Endodermal cell (in vitro differentiated cells): ENCODE data around the gene LGI4. TPM values are rescaled to one million over a fixed set of nuclear protein-coding genes. Genes with fewer than 3 reads are reported as not detected.
A peak's percentile ranks its signal among the peaks of the same experiment; 100 is the strongest.

Experiments
- DNase-seq: peaks from one replicate; pipeline ENCODE4 v3.0.0-alpha.2; 2017
- H3K27ac ChIP-seq: 2 replicates; pipeline ENCODE4 v1.5.1; 2013; ENCODE audit warnings: mild to moderate bottlenecking, low read depth, low read length, moderate library complexity
- H3K27me3 ChIP-seq: 2 replicates; pipeline ENCODE4 v1.6.1; 2013; ENCODE audit warnings: mild to moderate bottlenecking, low read length, moderate library complexity; ENCODE audit not compliant: insufficient read depth, control insufficient read depth, poor library complexity, severe bottlenecking
- H3K36me3 ChIP-seq: 2 replicates; pipeline ENCODE4 v1.7.0; 2013; ENCODE audit warnings: mild to moderate bottlenecking, low read length, moderate library complexity; ENCODE audit not compliant: control insufficient read depth, insufficient read depth
- H3K4me1 ChIP-seq: one replicate; pipeline ENCODE4 v1.7.0; 2013; ENCODE audit warnings: low read length; ENCODE audit not compliant: control insufficient read depth, insufficient read depth
- H3K4me3 ChIP-seq: 2 replicates; pipeline ENCODE4 v1.5.1; 2013; ENCODE audit warnings: mild to moderate bottlenecking, low read length, moderate library complexity
- H3K9ac ChIP-seq: 2 replicates; pipeline ENCODE4 v1.6.1; 2013; ENCODE audit warnings: mild to moderate bottlenecking, low read length, moderate library complexity; ENCODE audit not compliant: poor library complexity, severe bottlenecking; ENCODE audit errors: extremely low read depth
- H3K9me3 ChIP-seq: 2 replicates; pipeline ENCODE4 v1.6.1; 2013; ENCODE audit warnings: mild to moderate bottlenecking, low read length, moderate library complexity; ENCODE audit not compliant: control insufficient read depth
- H3K27ac Mint-ChIP-seq: 2 replicates; pipeline ENCODE4 v1.8.0; 2020; ENCODE audit warnings: mixed read lengths
- H3K27me3 Mint-ChIP-seq: 2 replicates; pipeline ENCODE4 v1.8.0; 2021; ENCODE audit warnings: mild to moderate bottlenecking, mixed read lengths; ENCODE audit not compliant: insufficient read depth
- H3K36me3 Mint-ChIP-seq: 2 replicates; pipeline ENCODE4 v1.8.0; 2020; ENCODE audit warnings: low read depth, mixed read lengths
- H3K4me1 Mint-ChIP-seq: 2 replicates; pipeline ENCODE4 v1.8.0; 2020; ENCODE audit warnings: mixed read lengths
- H3K4me3 Mint-ChIP-seq: 2 replicates; pipeline ENCODE4 v1.8.0; 2020; ENCODE audit warnings: mild to moderate bottlenecking, moderate library complexity, mixed read lengths
- H3K9me3 Mint-ChIP-seq: 2 replicates; pipeline ENCODE4 v1.8.0; 2020; ENCODE audit warnings: mild to moderate bottlenecking, mixed read lengths
- WGBS, 2 experiments: methylation state at CpG; one replicate each; pipeline versions ENCODE4 v1.1.5 to v1.1.7; 2013; ENCODE audit warnings: missing lambda C conversion rate in 2 of 2, mixed read lengths in 1 of 2; ENCODE audit not compliant: insufficient coverage in 1 of 2, insufficient read length in 1 of 2; 5-methylcytosine and 5-hydroxymethylcytosine counted together
- total RNA-seq, 2 donors: library from RNA; stranded (reverse); fragmentation: NEBNext Ultra II Directional in 1 of 2; extraction: Animal tissue kit (Norgen Biotek cat#: 25700) in 1 of 2; gene quantifications; 2 replicates in 1 of 2; 3 replicates in 1 of 2; pipeline ENCODE4 v1.2.1, GENCODE V29; 2021
- TF ChIP-seq, protein P1 (sequence below): fragments of 200-600 bp; sonication (generic); conservative IDR thresholded peaks from 2 replicates; pipeline ENCODE4 v1.5.0; 2021; ENCODE audit warnings: antibody characterized with exemption, mild to moderate bottlenecking

LGI4 gene
- total RNA-seq, 2 donors from 2014 or later: 0.27 to 0.37 TPM

DNA sequence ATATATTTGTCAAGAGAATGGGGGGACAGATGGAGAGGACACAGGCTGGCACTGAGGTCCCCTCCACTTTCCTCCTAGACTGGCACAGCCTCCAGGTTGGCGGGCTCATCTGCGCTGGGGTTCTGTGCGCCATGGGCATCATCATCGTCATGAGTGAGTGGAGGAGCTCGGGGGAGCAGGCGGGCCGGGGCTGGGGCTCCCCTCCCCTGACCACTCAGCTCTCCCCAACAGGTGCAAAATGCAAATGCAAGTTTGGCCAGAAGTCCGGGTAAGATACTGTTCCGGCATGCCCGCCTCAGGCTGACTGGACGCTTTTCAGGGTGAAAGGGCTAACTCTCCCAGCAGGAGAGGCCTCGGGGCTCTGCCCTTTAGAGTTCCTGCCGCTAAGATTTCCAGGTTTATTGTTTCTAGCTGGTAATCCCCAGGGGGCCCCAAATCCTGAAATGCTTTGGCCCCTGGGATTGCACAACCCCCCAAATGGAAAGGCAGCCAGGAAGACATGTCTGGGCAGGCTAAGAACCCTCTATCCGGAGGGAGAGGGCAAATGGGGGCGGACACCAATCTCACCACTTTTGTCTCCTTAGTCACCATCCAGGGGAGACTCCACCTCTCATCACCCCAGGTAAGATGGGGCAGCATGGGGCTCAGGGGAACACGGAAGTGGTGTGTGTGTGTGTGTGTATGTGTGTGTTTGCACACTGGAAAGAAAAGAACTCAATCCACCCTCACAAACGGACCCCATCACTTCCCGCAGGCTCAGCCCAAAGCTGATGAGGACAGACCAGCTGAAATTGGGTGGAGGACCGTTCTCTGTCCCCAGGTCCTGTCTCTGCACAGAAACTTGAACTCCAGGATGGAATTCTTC is 11.9 kb downstream of the LGI4 start:
- H3K27ac Mint-ChIP-seq: no peak overlapping the region
- TF ChIP-seq, protein P1, sequence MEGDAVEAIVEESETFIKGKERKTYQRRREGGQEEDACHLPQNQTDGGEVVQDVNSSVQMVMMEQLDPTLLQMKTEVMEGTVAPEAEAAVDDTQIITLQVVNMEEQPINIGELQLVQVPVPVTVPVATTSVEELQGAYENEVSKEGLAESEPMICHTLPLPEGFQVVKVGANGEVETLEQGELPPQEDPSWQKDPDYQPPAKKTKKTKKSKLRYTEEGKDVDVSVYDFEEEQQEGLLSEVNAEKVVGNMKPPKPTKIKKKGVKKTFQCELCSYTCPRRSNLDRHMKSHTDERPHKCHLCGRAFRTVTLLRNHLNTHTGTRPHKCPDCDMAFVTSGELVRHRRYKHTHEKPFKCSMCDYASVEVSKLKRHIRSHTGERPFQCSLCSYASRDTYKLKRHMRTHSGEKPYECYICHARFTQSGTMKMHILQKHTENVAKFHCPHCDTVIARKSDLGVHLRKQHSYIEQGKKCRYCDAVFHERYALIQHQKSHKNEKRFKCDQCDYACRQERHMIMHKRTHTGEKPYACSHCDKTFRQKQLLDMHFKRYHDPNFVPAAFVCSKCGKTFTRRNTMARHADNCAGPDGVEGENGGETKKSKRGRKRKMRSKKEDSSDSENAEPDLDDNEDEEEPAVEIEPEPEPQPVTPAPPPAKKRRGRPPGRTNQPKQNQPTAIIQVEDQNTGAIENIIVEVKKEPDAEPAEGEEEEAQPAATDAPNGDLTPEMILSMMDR: no peak

GRCh38 chr19:35120898-35121297 is 14.0 kb downstream of the LGI4 start:
- no peak overlapping the region for H3K4me3 ChIP-seq
- WGBS, 2 experiments: 50 to 81% methylated on average over 1 to 7 of the region's 7 CpGs
- no peaks in the 10 kb centered on the region for H3K9me3 Mint-ChIP-seq
- H3K36me3 ChIP-seq: no peaks in the 10 kb centered on the region
- H3K27ac Mint-ChIP-seq: no peak overlapping the region
- H3K4me3 Mint-ChIP-seq: no peak overlapping the region
- peaks cover under 1% of the 10 kb centered on the region for H3K4me1 Mint-ChIP-seq
- H3K36me3 Mint-ChIP-seq: no peaks in the 10 kb centered on the region
- no peak overlapping the region for H3K9ac ChIP-seq
- H3K27me3 Mint-ChIP-seq: peaks cover 4% of the 10 kb centered on the region
- H3K4me1 ChIP-seq: no peaks in the 10 kb centered on the region
- H3K27ac ChIP-seq: no peak overlapping the region
- no peaks in the 10 kb centered on the region for H3K9me3 ChIP-seq
- H3K27me3 ChIP-seq: no peaks in the 10 kb centered on the region
- TF ChIP-seq, protein P1: no peak
- DNase-seq: no peak

More for the DNA sequence above, 11.9 kb downstream of the LGI4 start:
- Histone ChIP-seq H3K9me3 (no peaks in the 10 kb centered on the region), H3K27me3 (no peaks in the 10 kb centered on the region), H3K27ac (no peak overlapping the region), H3K9ac (no peak overlapping the region), H3K4me3 (no peak overlapping the region), H3K4me1 (no peaks in the 10 kb centered on the region), H3K36me3 (no peaks in the 10 kb centered on the region)
- WGBS, 2 experiments: 80 to 85% methylated on average over 13 to 18 of the region's 19 CpGs
- Mint-ChIP-seq H3K9me3 (no peaks in the 10 kb centered on the region), H3K36me3 (no peaks in the 10 kb centered on the region), H3K4me1 (no peaks in the 10 kb centered on the region), H3K4me3 (no peak overlapping the region), H3K27me3 (no peaks in the 10 kb centered on the region)
- DNase-seq: peak; percentile 42

DNA sequence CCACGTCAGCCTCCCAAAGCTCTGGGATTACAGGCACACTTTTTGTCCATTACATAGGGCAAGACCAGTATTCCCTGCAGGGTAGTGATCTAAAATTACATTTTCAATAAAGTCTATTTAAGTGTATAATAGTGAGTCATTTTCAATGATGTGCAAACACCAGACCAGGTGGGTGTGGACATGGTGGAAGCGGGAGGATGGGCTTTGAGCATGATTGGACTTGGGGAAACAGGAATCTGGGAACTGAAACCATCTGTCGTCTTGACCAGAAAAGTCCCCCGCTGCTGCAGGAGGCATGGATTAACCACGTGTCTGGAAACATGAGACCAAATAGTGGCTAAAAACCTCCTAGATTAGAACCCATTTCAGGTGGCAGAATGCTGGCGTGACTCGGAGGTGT is 14.4 kb downstream of the LGI4 start:
- H3K9ac ChIP-seq: no peak overlapping the region
- no peaks in the 10 kb centered on the region for H3K9me3 ChIP-seq
- H3K27ac ChIP-seq: no peak overlapping the region
- no peaks in the 10 kb centered on the region for H3K27me3 ChIP-seq
- peaks cover 7% of the 10 kb centered on the region for H3K27me3 Mint-ChIP-seq
- no peak overlapping the region for H3K4me3 Mint-ChIP-seq
- no peaks in the 10 kb centered on the region for H3K36me3 ChIP-seq
- TF ChIP-seq, protein P1: no peak
- no peaks in the 10 kb centered on the region for H3K36me3 Mint-ChIP-seq
- 91% methylated on average over 6 to 7 of the region's 7 CpGs for WGBS, 2 experiments
- DNase-seq: no peak
- H3K27ac Mint-ChIP-seq: no peak overlapping the region
- no peaks in the 10 kb centered on the region for H3K9me3 Mint-ChIP-seq
- peaks cover 3% of the 10 kb centered on the region for H3K4me1 Mint-ChIP-seq
- no peak overlapping the region for H3K4me3 ChIP-seq
- no peaks in the 10 kb centered on the region for H3K4me1 ChIP-seq
